LNCaP clone FGC (cell line): ENCODE results near the gene STRADA.
"Not testable (repeated sequence)": the region's sequence is repeated elsewhere in the genome, so short reads cannot be mapped to it uniquely, and the experiment has no call there.

Source experiments
- DNase-seq: peaks from one replicate; pipeline ENCODE4 v3.0.0-alpha.2; 2011; ENCODE audit warnings: low read depth
- H3K4me3 ChIP-seq: 2 replicates; pipeline ENCODE4 v1.5.1; 2011; ENCODE audit warnings: mild to moderate bottlenecking, low read depth, low read length, control low read depth
- TF ChIP-seq, protein P1 (sequence below): IDR thresholded peaks from 2 replicates; pipeline ENCODE4 v1.5.1; 2012; ENCODE audit warnings: mild to moderate bottlenecking; ENCODE audit not compliant: control insufficient read depth, insufficient read depth; ENCODE audit errors: extremely low read depth

The STRADA gene

GRCh38 chr17:63735691-63736090, 5.9 kb downstream of the STRADA start:
- DNase-seq = no peak
- TF ChIP-seq, protein P1, sequence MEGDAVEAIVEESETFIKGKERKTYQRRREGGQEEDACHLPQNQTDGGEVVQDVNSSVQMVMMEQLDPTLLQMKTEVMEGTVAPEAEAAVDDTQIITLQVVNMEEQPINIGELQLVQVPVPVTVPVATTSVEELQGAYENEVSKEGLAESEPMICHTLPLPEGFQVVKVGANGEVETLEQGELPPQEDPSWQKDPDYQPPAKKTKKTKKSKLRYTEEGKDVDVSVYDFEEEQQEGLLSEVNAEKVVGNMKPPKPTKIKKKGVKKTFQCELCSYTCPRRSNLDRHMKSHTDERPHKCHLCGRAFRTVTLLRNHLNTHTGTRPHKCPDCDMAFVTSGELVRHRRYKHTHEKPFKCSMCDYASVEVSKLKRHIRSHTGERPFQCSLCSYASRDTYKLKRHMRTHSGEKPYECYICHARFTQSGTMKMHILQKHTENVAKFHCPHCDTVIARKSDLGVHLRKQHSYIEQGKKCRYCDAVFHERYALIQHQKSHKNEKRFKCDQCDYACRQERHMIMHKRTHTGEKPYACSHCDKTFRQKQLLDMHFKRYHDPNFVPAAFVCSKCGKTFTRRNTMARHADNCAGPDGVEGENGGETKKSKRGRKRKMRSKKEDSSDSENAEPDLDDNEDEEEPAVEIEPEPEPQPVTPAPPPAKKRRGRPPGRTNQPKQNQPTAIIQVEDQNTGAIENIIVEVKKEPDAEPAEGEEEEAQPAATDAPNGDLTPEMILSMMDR = no peak

DNA sequence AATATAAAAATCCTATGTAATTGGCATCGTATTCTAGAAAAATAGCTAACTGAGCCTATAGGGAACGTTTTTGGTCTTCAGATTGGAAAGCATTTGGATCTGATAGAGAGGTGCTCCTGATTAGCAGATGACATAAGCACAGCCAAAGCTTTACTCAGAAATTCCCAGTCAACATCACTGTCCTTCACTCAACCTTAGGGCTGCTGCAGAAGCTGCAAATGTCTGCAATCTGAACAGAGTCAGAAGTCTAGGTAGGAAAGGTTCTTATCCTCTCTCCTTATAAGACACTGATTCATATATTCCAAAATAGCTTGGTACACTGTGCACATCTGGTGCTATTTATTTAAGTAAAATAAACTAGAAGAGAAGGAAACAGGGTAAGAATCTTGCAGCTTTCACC, 19.2 kb downstream of the STRADA start:
- no peak for DNase-seq
- H3K4me3 ChIP-seq = no peak overlapping the region
- TF ChIP-seq, protein P1 = no peak

More at GRCh38 chr17:63735691-63736090, 5.9 kb downstream of the STRADA start:
- H3K4me3 ChIP-seq = no peak overlapping the region

- not testable (repeated sequence) for H3K4me3 ChIP-seq, DNase-seq
Observed at GRCh38 chr17:63720194-63720593, 21.4 kb downstream of the STRADA start.

GRCh38 chr17:63718988-63719387, 22.6 kb downstream of the STRADA start:
- DNase-seq = no peak
- H3K4me3 ChIP-seq = no peak overlapping the region
- TF ChIP-seq, protein P1 = no peak

- DNase-seq = no peak
- H3K4me3 ChIP-seq = no peak overlapping the region
- TF ChIP-seq, protein P1 = no peak
Observed at GRCh38 chr17:63716426-63716825, 25.2 kb downstream of the STRADA start.

DNA sequence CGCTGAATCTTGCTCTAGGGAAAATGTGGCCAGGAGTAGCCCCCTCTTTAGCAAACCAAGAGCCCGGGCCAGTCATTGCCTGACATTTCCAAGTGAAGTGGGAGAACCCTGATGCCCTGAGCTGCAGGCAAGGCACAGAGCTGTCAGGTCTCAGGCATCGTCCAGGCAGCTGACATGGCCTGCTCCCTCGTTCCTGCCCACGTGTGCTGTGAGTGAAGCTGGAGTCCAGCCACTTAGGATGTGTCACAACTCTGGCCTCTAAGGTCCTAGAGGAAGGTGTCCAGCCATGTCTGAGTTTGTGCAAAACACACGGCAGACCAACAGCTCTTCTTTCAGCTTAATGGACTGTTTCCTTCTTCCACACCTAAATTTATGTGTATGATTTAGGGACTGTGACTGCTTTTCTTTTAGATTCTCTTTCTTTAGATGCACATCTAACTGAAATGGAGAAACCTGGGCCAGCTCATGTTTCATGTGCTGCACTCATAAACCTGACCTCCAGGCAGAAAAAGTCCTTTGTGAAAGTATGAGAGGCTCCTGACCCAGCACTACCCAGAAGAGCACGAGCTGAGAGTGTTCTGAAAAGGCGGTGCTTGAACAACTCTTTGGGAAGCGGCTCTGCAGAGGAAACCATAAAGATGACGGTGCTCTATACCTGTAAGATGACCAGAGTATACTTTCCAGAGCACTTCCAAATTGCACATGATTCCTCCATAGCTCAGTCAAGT, 26.9 kb downstream of the STRADA start:
- TF ChIP-seq, protein P1 = no peak
- no peak for DNase-seq
- no peak overlapping the region for H3K4me3 ChIP-seq

- no peak overlapping the region for H3K4me3 ChIP-seq
- no peak for DNase-seq
- TF ChIP-seq, protein P1 = no peak
Observed at GRCh38 chr17:63709110-63709509, 32.5 kb downstream of the STRADA start.

DNA sequence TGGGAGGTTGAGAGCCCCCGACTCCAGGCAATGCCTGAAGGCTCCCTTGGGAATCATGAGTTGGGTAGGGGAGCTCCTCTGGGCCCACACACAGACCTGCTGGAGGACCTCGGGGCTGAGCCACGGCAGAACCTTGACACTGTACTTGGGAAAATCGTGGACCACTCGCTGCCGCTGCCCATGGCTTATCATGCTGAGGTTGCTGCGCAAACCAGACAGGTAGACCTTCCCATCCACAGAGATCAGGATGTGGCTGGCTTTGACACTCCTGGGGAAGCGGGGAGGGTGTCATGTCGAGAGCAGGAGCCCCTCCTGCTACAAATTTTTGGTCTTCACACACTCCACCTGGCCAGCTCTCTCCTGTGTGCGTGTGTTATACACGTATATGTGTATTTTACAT, 34.4 kb downstream of the STRADA start:
- TF ChIP-seq, protein P1 = no peak
- no peak overlapping the region for H3K4me3 ChIP-seq
- no peak for DNase-seq
